PC-9 (cell line): ENCODE data around the gene CYSRT1. TPM values are rescaled to one million over a fixed set of nuclear protein-coding genes. Genes with fewer than 3 reads are reported as not detected.

Experiments
- BruUV-seq: library from RNA; stranded (reverse); fragments of 400-500 nt; replicated peaks from 2 replicates; lab custom pipeline; 2021; lab: Mats Ljungman, UMichigan
- CTCF ChIA-PET: fragments of 300-600 bp; sonication (Branson Sonifier 250); formaldehyde crosslinking; loops from one replicate; lab custom pipeline; 2022; ENCODE audit warnings: antibody characterized with exemption; lab: Charles Lee
- POLR2A ChIA-PET: fragments of 300-600 bp; sonication (Branson Sonifier 250); formaldehyde crosslinking; loops from one replicate; lab custom pipeline; 2022; ENCODE audit warnings: antibody characterized with exemption; ENCODE audit not compliant: unreplicated experiment; lab: Charles Lee
- DNase-seq, 2 experiments: peaks; one replicate each; pipeline versions ENCODE4 v3.0.0 to v3.0.0-alpha.2; 2015 to 2022; ENCODE audit warnings: mixed read lengths in 1 of 2
- H2AFZ ChIP-seq: fragments of 200-600 bp; sonication (generic); 2 replicates; pipeline ENCODE4 v1.8.1; 2017; ENCODE audit warnings: antibody characterized with exemption
- H3F3A ChIP-seq: fragments of 200-600 bp; sonication (generic); 2 replicates; pipeline ENCODE4 v1.8.1; 2017; ENCODE audit warnings: antibody characterized with exemption, mild to moderate bottlenecking, low read depth; ENCODE audit not compliant: insufficient read depth
- H3K27ac ChIP-seq: fragments of 200-600 bp; sonication (generic); 2 replicates; pipeline ENCODE4 v1.6.1; 2016; ENCODE audit warnings: mixed run types
- H3K27me3 ChIP-seq: fragments of 200-600 bp; sonication (generic); 2 replicates; pipeline ENCODE4 v1.6.1; 2016; ENCODE audit warnings: low read depth, mixed run types; ENCODE audit not compliant: insufficient read depth
- H3K36me3 ChIP-seq: fragments of 200-600 bp; sonication (generic); 2 replicates; pipeline ENCODE4 v1.6.1; 2016; ENCODE audit warnings: low read depth, mixed run types
- H3K4me1 ChIP-seq: fragments of 200-600 bp; sonication (generic); replicated peaks from 2 replicates; pipeline ENCODE4 v1.6.1; 2016; ENCODE audit warnings: mixed run types; ENCODE audit not compliant: insufficient read depth
- H3K4me2 ChIP-seq: fragments of 200-600 bp; sonication (generic); 2 replicates; pipeline ENCODE4 v1.6.1; 2017; ENCODE audit warnings: mixed run types
- H3K4me3 ChIP-seq: fragments of 200-600 bp; sonication (generic); 2 replicates; pipeline ENCODE4 v1.6.1; 2016; ENCODE audit warnings: mixed run types
- H3K79me2 ChIP-seq: fragments of 200-600 bp; sonication (generic); 2 replicates; pipeline ENCODE4 v1.6.1; 2017; ENCODE audit warnings: low read depth, mixed run types
- H3K9me2 ChIP-seq: fragments of 200-600 bp; sonication (generic); 2 replicates; pipeline ENCODE4 v1.8.1; 2017; ENCODE audit warnings: mild to moderate bottlenecking; ENCODE audit not compliant: insufficient read depth
- H3K9me3 ChIP-seq: fragments of 200-600 bp; sonication (generic); 2 replicates; pipeline ENCODE4 v1.8.1; 2016; ENCODE audit warnings: low read depth; ENCODE audit not compliant: insufficient read depth
- H4K20me1 ChIP-seq: fragments of 200-600 bp; sonication (generic); 2 replicates; pipeline ENCODE4 v1.8.1; 2017; ENCODE audit not compliant: insufficient read depth
- EZH2 ChIP-seq: fragments of 200-600 bp; sonication (generic); IDR thresholded peaks from 2 replicates; pipeline ENCODE4 v1.8.0; 2017; ENCODE audit warnings: antibody characterized with exemption, low read depth
- intact Hi-C: fragments of 100-400 bp; cut with micrococcal nuclease; formaldehyde crosslinking; loops from one replicate; pipeline ENCODE4 v1.10.0; 2022; ENCODE audit not compliant: unreplicated experiment
- total RNA-seq: library from RNA; stranded (reverse); gene quantifications from 2 replicates; pipeline ENCODE4 v1.2.3, GENCODE V29; 2021
- TF ChIP-seq, protein P1 (sequence below): fragments of 200-600 bp; sonication (generic); conservative IDR thresholded peaks from 2 replicates; pipeline ENCODE4 v1.6.1; 2017; ENCODE audit warnings: mixed run types, antibody characterized with exemption, mild to moderate bottlenecking, moderate library complexity

Gene CYSRT1
- total RNA-seq, 1 experiment from 2014 or later = 15.2 TPM

GRCh38 chr9:137255448-137256114, 30.6 kb downstream of the CYSRT1 start:
- no TSS peak for BruUV-seq

GRCh38 chr9:137256362-137256761, 31.4 kb downstream of the CYSRT1 start:
- H3K27ac ChIP-seq = no peak overlapping the region
- H4K20me1 ChIP-seq = peaks cover 7% of the 10 kb centered on the region
- ChIA-PET CTCF (interaction anchor here (0.6 to 1.5 kb wide), 2 partner anchors 20 to 279 kb away, joined by 3 to 7 read pairs; no protein-coding TSS in a partner anchor), POLR2A (interaction anchor here (0.5 to 0.6 kb wide), 2 partner anchors 182 to 191 kb away, joined by 3 read pairs; no protein-coding TSS in a partner anchor)
- H3K4me3 ChIP-seq = peak overlapping the region; percentile 92
- peak overlapping the region; percentile 96 for H3K4me2 ChIP-seq
- TSS peak; percentile 42 for BruUV-seq
- H3K9me3 ChIP-seq = no peaks in the 10 kb centered on the region
- DNase-seq = no peak
- TF ChIP-seq, protein P1, sequence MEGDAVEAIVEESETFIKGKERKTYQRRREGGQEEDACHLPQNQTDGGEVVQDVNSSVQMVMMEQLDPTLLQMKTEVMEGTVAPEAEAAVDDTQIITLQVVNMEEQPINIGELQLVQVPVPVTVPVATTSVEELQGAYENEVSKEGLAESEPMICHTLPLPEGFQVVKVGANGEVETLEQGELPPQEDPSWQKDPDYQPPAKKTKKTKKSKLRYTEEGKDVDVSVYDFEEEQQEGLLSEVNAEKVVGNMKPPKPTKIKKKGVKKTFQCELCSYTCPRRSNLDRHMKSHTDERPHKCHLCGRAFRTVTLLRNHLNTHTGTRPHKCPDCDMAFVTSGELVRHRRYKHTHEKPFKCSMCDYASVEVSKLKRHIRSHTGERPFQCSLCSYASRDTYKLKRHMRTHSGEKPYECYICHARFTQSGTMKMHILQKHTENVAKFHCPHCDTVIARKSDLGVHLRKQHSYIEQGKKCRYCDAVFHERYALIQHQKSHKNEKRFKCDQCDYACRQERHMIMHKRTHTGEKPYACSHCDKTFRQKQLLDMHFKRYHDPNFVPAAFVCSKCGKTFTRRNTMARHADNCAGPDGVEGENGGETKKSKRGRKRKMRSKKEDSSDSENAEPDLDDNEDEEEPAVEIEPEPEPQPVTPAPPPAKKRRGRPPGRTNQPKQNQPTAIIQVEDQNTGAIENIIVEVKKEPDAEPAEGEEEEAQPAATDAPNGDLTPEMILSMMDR = no peak
- no peak for TF ChIP-seq EZH2
- intact Hi-C loops = no loop called here
- peaks cover 22% of the 10 kb centered on the region for H3K4me1 ChIP-seq
- H3F3A ChIP-seq = peaks cover 22% of the 10 kb centered on the region
- H2AFZ ChIP-seq = no peak overlapping the region
- H3K9me2 ChIP-seq = no peaks in the 10 kb centered on the region
- H3K36me3 ChIP-seq = no peaks in the 10 kb centered on the region
- peaks cover 20% of the 10 kb centered on the region for H3K79me2 ChIP-seq
- no peaks in the 10 kb centered on the region for H3K27me3 ChIP-seq

More at GRCh38 chr9:137255448-137256114, 30.6 kb downstream of the CYSRT1 start:
- POLR2A ChIA-PET = interaction anchor here (0.6 to 2.4 kb wide), 2 partner anchors 15 to 373 kb away, joined by 3 to 19 read pairs; partner anchors contain the start of gene TUBB4B
- Histone ChIP-seq H3K4me2 (peak overlapping the region; percentile 96), H3K27ac (0 out of 2 replicates have a peak overlapping the region, but pooled peaks have one; percentile 37), H3K4me1 (peaks cover 22% of the 10 kb centered on the region), H4K20me1 (peaks cover 7% of the 10 kb centered on the region), H3K27me3 (no peaks in the 10 kb centered on the region), H3F3A (peaks cover 18% of the 10 kb centered on the region), H3K9me2 (no peaks in the 10 kb centered on the region), H3K4me3 (peak overlapping the region; percentile 92), H3K9me3 (no peaks in the 10 kb centered on the region), H3K79me2 (peaks cover 20% of the 10 kb centered on the region), H3K36me3 (no peaks in the 10 kb centered on the region), H2AFZ (peak overlapping the region; percentile 86)
- no peak for DNase-seq
- intact Hi-C loops = no loop called here
- TF ChIP-seq EZH2 = no peak
- TF ChIP-seq, protein P1 = no peak
- CTCF ChIA-PET = interaction anchor here (1.5 to 2.0 kb wide), 2 partner anchors 19 kb away, joined by 7 to 13 read pairs; no protein-coding TSS in a partner anchor

DNA sequence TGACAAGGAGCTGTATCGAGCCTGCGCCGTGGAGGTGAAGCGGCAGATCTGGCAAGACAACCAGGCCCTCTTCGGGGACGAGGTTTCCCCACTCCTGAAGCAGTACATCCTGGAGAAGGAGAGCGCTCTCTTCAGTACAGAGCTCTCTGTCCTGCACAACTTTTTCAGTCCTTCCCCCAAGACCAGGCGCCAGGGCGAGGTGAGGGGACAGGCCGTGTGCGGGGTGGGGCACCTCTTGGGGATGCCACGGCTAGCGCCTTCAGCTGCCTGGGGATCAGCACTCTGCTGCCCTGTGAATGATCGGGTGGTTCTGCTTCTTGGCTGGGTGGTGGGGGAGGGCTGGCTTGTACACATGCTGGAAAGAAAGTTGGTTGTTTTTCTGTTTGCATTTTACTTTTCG, 31.9 kb downstream of the CYSRT1 start:
- peak overlapping the region; percentile 96 for H3K4me2 ChIP-seq
- no peak for TF ChIP-seq EZH2
- TF ChIP-seq, protein P1 = no peak
- intact Hi-C loops = loop anchor here (1.0 kb wide), 1 partner anchor 30 kb away; the partner anchor contains the start of gene RNF224

More for the DNA sequence above, 31.9 kb downstream of the CYSRT1 start:
- Histone ChIP-seq H4K20me1 (peaks cover 7% of the 10 kb centered on the region), H3K9me3 (no peaks in the 10 kb centered on the region), H2AFZ (no peak overlapping the region), H3K27ac (no peak overlapping the region), H3K36me3 (no peaks in the 10 kb centered on the region), H3K9me2 (no peaks in the 10 kb centered on the region), H3K27me3 (no peaks in the 10 kb centered on the region), H3F3A (peaks cover 24% of the 10 kb centered on the region), H3K4me1 (peaks cover 22% of the 10 kb centered on the region), H3K4me3 (no peak overlapping the region; the same call in 1 of the 2 replicates), H3K79me2 (peaks cover 20% of the 10 kb centered on the region)
- CTCF ChIA-PET = interaction anchor here (0.6 to 1.5 kb wide), 2 partner anchors 20 to 278 kb away, joined by 3 to 7 read pairs; no protein-coding TSS in a partner anchor
- BruUV-seq = no TSS peak
- POLR2A ChIA-PET = interaction anchor here (0.5 kb wide), 1 partner anchor 191 kb away, joined by 3 read pairs; no protein-coding TSS in a partner anchor
- no peak for DNase-seq
